Renal cortical epithelial cell (primary cell): Measurements from ENCODE around the gene RCHY1. TPM values are rescaled to one million over a fixed set of nuclear protein-coding genes. Genes with fewer than 3 reads are reported as not detected.
"Not testable (repeated sequence)": the region's sequence is repeated elsewhere in the genome, so short reads cannot be mapped to it uniquely, and the experiment has no call there.

Source experiments
- DNase-seq: peaks from one replicate; pipeline ENCODE4 v3.0.0-alpha.2; 2011; ENCODE audit warnings: low read depth
- total RNA-seq: library from RNA; depleted of rRNA; stranded (reverse); fragments of >200 nt; gene quantifications from 2 replicates; pipeline ENCODE4 v1.2.3, GENCODE V29; 2014

RCHY1 gene
- 68.2 and 74.9 TPM in 2 replicates for total RNA-seq

DNA sequence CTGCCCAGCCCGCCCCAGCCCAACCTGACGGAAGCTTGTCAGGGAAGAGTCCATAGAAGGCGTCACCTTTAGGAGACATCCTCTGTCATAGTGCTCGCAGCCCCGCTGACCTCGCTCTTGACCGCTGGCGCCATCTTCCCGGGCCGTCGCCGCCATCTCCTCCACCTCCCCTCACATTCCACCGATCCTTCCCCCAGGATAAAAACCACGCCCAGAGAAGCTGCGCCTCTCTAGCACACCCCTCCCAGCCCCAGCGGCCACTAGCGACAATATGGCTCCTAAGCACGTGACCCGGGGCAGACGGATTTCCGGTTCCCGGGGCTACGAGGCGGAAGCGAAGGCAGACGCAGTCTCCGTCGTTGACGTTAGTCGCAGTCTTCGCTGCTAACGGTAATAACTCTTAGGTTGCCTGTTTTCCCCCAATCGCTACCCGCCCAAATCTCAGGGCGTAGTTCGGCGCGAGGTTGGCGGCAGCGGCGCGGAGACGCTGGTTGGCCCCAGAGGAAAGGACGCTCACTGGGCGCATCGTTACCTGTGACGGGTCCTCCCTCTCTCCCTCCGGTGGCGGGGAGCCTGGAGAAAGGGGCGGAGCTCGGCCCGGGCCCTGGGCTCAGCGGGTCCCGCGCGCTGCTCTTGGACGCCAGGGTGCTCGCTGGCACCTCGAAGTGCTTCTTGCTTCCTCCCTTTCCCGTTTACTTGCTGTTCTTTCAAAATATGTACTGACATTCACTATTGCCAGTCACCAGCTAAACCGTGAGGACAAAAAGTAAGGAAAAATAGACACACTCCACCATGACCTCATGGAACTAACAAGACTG, at the start of gene RCHY1, which contains the start of gene THAP6:
Gene RCHY1, minus strand, starts transcription at position 273 of the 818 bp plus-strand sequence. Its CDS starts 117 bp downstream, at position 156.
Gene THAP6, plus strand, starts transcription at position 343 of the 818 bp plus-strand sequence. CDS start 980 bp downstream, outside the sequence.
- DNase-seq = peak; percentile 89

DNA sequence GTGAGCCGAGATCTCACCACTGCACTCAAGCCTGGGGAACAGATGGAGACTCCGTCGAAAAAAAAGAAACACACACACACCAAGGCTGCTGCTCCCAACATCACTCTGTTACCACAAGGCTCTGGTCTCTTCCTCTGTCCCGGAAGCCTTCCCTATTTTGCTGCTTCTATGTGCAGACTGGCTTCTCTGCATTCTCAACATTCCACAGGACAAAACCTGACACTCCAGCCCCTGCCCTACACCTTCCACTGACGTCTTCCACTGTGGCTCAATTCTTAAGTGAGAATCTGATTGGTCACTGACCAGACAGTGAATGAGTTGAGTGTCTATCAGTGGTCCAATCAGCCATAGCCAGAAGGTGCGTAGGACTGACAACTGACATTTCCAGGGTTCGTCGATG, 47.6 kb upstream of the RCHY1 start:
- DNase-seq = peak; percentile 35

DNA sequence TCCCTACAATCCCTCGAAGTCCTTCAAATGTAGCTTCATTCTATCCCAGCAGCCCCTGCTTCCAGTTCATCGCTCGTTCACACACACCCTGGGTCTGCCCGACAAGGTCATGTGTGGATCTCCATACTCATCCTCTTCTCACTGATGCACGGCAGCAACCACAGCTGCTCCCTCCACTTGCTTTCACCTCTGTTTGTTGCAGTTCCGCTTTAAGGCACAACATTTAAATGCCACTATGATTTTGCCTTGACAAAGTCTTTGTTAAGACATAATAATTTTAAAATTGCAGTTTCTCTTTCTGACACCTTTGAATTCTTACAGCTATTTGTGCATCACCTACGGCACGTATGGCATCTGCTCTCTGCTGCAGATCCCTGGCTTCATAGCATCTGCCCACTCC, 43.5 kb upstream of the RCHY1 start:
- DNase-seq = no peak

DNA sequence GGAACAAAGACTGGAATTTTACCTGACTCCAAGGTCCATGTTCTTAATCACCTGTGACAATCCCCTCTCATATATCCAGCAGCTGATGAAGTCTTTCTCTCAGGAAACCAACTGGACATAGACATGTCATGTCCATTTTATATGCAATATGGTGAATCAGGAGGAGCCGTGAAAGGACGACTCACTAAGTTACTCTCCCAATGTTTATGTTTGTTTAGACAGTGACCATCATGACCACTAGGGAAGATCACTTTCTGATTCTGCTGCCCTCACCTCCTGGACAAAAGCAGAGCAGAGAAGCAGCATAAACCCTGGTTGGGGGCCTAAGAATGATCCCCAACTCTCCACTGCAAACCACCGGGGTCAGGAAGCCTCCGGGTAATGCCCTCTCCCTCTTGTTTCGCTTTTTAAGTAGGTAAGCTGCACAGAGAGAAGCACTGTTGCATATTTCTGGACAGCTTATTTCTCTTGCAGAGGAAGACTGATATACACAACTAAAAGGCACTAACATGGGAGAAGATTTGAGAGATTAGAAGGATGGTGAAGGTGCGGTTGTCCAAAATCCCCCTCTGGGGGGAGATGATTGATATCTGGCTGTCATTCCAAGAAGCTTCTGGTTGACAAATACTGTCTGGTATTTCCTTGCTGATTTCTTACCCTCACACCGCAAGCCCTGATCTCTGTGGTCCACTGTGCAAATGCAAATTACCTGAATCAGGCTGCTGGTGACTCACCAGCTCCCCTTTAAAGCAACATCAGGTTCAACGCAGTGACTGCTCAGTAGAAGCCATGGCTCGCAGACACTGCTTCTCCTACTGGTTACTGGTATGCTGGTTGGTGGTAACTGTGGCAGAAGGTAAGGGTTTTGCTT, 41.3 kb upstream of the RCHY1 start, which contains the start of gene ODAPH:
Gene ODAPH, plus strand, starts transcription at position 773 of the 871 bp plus-strand sequence. Its CDS starts 17 bp downstream, at position 790.
- peak; percentile 94 for DNase-seq

DNA sequence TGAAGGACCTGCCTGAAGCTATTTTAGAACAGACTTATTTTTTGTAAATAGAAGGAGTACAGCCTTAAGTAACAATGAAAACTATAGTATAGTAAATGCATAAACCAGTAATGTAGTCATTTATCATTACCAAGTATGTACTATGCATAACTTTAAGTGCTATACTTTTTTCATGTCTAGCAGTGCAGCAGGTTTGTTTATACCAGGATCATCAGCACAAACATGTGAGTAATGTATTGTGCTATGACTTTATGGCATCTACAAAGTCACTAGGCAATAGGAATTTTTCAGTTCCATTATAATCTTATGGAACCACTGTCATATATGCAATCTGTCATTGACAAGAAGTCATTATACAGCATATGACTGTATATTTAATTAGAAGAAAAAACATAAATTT, 38.2 kb upstream of the RCHY1 start:
- DNase-seq = no peak

DNA sequence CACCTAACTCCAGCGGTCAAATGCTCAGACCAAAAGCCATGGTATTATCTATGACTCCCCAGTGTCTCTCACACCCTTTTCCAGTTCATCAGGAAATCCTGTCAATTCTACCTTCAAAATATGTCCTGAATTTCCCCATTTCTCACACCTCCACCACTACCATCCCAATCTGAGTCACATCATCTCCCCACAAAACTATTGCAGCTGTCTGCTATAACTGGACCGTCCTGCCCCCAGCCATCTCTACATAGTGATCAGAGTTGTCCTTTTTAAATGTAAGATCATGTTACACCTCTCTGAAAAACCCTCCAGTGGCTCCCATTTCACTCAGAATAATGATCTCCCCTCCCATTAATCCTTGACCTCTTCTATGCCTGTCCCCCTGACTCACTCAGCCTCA, 34.8 kb upstream of the RCHY1 start:
- DNase-seq = no peak

DNA sequence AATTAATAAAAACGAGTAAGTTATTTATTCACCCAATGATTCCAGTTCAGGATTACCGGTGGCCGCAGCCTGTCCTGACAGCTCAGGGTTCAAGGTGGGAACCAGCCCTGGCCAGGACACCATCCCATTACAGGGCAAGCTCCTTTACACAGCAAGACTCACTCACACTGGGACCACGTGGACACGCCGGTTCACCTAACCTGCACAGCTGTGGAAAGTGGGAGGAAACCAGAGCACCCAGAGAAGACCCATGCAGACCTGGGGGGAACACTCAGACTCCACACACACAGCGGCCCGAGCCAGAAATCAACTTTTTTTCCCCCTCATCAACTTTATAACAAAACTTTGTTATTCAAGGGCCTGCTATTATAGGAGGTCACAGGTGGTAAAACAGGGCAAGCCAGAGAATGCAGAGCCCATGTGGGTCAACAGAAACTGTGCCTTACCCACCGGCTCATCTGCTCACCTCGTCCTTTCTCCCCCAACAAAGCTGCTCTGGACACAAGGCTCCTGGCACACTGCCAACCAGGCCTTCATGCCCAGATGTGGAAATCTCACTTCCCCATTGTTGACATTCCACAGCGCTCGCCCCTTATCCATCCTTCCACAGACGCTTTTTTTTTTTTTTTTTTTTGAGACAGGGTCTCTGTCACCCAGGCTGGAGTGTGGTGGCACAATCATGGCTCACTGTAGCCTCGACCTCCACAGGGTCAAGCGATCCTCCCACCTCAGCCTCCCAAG, 33.6 kb upstream of the RCHY1 start:
- DNase-seq = peak; percentile 50

DNA sequence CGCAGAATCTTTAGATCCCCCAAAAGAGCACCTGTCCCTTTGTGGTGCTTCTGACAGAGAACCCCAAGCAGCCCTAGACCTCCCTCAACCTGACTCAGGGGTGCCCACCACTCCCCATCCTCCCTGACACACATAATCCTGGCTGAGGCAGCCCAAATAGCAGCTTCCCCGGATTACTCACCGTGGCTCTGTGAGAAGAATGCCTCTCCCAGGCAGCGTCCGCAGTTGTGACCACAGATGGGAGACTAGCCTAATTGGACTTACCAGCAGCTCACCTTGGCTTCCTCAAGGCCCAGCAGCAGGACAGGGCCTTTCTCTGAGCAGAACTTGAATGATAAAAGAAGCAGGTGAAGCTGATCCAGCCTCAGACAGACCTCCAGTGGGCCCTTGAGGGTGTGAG, 31.3 kb upstream of the RCHY1 start:
- DNase-seq = peak; percentile 71

DNA sequence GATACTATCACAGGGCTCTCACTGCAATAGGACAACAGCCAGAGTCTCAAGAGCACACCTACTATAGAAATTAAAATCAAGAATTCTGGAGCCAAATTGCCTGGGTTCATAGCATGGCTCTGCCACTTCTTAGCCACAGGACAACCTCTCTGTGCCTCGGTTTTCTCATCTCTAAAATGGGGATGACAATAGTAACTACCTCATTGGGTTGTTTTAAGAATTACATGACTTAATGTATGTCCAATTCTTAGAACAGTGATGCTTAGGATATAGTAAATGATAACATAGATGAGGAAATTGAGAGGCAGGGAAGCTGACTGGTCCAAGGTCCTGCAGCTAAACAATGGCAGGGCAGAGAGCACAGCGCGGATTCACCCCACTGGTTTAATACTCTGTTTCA, 30.7 kb upstream of the RCHY1 start:
- DNase-seq = no peak

DNA sequence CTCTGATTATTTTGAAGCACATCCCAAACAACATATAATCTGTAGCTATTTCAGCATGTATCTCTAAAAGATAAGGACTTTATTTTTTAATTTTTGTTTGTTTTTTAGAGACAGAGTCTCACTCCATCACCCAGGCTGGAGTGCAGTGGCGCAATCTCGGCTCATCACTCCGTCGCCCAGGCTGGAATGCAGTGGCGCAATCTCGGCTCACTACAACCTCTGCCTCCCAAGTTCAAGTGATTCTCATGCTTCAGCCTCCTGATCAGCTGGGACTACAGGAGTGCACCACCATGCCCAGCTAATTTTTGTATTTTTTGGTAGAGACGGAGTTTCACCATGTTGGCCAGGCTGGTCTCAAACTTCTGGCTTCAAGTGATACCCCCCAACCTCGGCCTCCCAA, 30.0 kb upstream of the RCHY1 start:
- not testable (repeated sequence) for DNase-seq

DNA sequence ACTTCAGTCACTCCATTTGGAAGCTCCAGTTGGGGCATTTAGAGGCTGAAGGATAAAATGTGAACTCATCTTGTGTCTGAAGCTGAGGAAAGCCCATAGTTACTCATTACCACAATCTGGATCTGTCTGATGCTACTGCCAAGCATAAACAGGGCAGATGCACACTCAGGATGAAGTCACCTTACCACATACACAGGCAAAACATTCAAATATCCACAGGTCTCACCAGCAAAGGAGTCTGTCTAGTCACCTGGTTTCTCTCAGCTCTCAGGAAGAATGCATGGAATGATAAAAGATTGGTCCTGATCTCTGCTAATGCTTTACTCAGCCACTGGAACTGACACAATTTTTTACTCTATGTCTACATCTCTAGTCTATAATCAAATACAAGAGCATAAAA, 28.6 kb upstream of the RCHY1 start:
- peak; percentile 97 for DNase-seq

DNA sequence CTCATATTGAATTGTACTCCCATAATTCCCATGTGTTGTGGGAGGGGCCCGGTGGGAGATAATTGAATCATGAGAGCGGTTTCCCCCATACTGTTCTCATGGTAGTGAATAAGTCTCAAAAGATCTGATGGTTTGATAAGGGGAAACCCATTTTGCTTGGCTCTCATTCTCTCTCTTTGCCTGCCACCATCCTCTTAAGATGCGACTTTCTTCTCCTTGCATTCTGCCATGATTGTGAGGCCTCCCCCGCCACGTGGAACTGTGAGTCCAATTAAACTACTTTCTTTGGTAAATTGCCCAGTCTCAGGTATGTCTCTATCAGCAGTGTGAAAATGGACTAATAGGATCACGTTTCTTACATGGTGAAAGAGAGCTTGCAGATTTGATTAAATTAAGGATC, 23.1 kb upstream of the RCHY1 start:
- DNase-seq = not testable (repeated sequence)

DNA sequence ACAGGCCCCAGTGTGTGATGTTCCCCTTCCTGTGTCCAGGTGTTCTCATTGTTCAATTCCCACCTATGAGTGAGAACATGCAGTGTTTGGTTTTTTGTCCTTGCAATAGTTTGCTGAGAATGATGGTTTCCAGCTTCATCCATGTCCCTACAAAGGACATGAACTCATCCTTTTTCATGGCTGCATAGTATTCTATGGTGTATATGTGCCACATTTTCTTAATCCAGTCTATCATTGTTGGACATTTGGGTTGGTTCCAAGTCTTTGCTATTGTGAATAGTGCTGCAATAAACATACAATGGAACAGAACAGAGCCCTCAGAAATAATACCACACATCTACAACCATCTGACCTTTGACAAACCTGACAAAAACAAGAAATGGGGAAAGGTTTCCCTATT, 19.7 kb upstream of the RCHY1 start:
- DNase-seq = not testable (repeated sequence)

DNA sequence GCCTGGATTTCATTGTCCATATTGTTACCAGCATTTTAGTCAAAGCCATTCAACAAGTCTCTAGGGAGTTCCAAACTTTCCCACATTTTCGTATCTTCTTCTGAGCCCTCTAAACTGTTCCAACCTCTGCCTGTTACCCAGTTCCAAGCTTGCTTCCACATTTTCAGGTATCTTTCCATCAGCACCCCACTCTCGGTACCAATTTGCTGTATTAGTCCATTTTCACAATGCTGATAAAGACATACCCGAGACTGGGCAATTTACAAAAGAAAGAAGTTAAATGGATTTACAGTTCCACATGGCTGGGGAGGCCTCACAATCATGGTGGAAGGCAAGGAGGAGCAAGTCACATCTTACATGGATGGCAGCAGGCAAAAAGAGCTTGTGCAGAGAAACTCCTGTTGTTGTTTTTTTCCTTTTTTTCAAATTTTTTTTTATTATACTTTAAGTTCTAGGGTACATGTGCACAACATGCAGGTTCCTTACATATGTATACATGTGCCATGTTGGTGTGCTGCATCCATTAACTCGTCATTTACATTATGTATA, 19.2 kb upstream of the RCHY1 start:
- DNase-seq = not testable (repeated sequence)

DNA sequence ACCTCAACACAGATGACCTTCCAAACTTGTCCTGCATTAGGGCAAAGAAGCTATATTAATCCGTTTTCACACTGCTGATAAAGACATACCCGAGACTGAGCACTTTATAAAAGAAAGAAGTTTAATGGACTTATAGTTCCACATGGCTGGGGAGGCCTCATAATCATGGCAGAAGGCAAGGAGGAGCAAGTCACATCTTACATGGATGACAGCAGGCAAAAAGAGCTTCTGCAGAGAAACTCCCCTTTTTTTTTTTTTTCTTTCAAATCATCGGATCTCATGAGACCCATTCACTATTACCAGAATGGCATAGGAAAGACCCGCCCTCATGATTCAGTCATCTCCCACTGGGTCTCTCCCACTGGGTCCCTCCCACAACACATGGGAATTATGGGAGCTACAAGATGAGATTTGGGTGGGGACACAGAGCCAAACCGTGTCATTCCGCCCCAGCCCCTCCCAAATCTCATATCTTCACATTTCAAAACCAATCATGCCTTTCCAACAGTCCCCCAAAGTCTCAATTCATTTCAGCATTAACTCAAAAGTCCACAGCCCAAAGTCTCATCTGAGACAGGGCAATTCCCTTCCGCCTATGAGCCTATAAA, 17.4 kb upstream of the RCHY1 start:
- not testable (repeated sequence) for DNase-seq

DNA sequence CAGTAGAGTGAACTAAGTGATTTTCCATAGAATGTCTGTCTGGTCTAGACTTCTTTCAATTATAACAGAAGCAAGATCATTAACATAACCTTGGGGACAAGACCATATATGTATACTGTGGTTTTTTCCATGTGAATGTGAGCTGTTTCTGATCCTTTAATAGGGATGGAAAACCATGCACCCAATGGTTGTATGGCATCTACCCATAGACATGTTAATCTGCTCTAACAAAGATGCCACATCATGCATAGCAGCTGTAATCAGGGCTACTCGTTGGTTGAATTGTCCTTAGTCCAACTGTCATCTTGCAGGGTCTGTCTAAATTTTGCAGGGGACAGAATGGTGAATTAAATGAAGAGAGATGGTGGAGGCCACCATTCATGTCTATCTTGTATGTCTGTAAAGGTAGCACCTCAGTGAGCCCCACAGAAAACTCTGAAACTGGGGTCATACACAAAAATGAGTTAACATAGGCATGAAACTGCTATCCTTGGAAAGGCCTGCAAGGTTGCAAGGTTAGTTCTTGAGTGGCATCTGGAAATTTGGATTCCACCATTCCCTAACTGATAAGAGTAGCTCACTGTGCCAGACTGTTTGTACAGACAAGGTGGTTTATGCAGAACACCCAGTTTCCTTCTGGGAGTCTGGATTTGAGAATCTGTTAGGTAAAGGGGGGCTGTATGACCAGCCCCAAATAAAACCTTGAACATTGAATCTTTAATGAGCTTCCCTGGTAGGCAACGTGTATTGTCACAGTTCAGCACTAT, 16.5 kb upstream of the RCHY1 start:
- no peak for DNase-seq

DNA sequence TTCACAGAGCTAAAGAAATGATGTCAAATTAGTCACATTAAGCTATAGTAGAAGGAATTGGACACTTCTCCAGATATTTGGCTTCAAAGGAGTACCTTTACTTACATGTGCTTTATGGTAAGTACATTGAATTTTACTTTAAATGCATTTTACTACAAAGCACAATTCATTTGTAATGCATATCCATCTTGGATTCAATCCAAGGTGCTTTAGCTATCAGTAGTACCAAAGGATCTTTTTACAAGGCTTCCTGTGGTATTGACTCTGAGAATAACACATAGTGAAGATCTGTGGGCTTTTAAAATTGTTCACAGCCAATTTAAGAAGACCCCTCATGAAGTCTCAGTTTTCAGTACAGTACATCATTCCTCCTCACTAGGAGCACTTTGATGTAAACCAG, 13.3 kb upstream of the RCHY1 start:
- DNase-seq = no peak

DNA sequence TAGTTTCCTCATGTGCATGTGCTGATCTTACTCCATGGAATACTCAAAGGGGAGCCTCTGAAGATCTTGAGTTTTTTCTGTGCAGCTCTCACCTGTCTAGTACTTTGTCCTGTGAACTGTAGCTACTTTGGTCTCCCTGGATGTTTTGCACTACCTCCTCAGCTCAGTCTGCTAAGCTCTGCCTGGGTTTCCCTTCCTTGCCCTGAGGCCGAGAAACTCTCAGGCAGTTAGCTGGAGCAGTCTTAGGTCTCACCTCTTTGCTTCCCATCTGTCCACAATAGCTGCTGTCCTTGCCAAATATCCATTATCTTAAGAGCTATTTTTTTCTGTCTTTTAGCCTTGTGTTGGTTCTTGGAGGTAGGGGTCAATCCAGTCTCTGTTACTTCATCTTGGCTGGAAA, 11.7 kb upstream of the RCHY1 start:
- DNase-seq = no peak

DNA sequence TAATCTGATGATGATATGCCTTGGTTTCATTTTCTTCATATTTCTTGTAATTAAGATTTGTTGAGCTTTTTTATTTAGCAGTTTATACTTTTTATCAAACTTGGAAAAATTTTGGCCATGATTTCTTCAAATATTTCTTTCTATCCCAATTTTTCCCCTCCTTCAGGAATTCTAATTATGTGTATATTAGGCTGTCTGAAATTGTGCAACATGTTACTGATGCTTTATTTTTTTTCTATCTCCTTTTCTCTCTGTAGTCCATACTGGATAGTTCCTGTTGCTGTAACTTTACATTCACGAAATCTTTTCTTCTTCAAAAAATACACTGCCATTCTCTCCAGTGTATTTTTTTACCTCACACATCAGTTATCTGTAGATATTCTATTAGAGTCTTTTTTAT, 10.9 kb upstream of the RCHY1 start:
- DNase-seq = no peak

DNA sequence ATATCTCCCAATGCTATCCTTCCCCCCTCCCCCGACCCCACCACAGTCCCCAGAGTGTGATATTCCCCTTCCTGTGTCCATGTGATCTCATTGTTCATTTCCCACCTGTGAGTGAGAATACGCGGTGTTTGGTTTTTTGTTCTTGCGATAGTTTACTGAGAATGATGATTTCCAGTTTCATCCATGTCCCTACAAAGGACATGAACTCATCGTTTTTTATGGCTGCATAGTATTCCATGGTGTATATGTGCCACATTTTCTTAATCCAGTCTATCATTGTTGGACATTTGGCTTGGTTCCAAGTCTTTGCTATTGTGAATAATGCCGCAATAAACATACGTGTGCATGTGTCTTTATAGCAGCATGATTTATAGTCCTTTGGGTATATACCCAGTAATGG, 5.2 kb upstream of the RCHY1 start:
- not testable (repeated sequence) for DNase-seq
